ENCODE results near the gene GPBP1. TPM values are rescaled to one million over a fixed set of nuclear protein-coding genes. Genes with fewer than 3 reads are reported as not detected.

GPBP1 gene
- polyA plus RNA-seq, 1 donor from 2014 or later = 149 TPM

GRCh38 chr5:57244331-57244730, 70.5 kb downstream of the GPBP1 start:
- Histone ChIP-seq H3K4me3 (ENCODE audit: low read length) (no peak overlapping the region), H3K9me2 (ENCODE audit: insufficient read depth, low read length) (no peaks in the 10 kb centered on the region), H3K36me3 (ENCODE audit: insufficient read depth, low read length) (peaks cover 10% of the 10 kb centered on the region), H3K27ac (ENCODE audit: low read length) (no peak overlapping the region), H3K4me2 (ENCODE audit: low read length) (no peak overlapping the region), H3F3A (ENCODE audit: insufficient read depth, low read length, poor library complexity, severe bottlenecking) (no peaks in the 10 kb centered on the region), H3K9ac (ENCODE audit: low read length) (no peak overlapping the region), H3K79me2 (replicated peaks; ENCODE audit: insufficient read depth, low read length) (no peaks in the 10 kb centered on the region), H3K27me3 (ENCODE audit: insufficient read depth, low read depth, low read length) (no peaks in the 10 kb centered on the region), H3K9me3 (ENCODE audit: low read length) (no peaks in the 10 kb centered on the region), H4K20me1 (ENCODE audit: insufficient read depth) (no peaks in the 10 kb centered on the region), H2AFZ (ENCODE audit: low read depth, low read length) (no peak overlapping the region)
- no peak for TF ChIP-seq SMC3 (conservative IDR thresholded peaks at IDR 0.05; ENCODE audit: poor library complexity)
- TF ChIP-seq REST (IDR thresholded peaks at IDR 0.05; ENCODE audit: borderline replicate concordance) = no peak
- TF ChIP-seq POLR2AphosphoS5 (IDR thresholded peaks at IDR 0.05) = no peak
- no peak for TF ChIP-seq CTCF (IDR thresholded peaks at IDR 0.05; ENCODE audit: poor library complexity, severe bottlenecking)
- no peak for TF ChIP-seq MXI1 (conservative IDR thresholded peaks at IDR 0.05; ENCODE audit: poor library complexity, severe bottlenecking)
- no peak for TF ChIP-seq RAD21 (conservative IDR thresholded peaks at IDR 0.05)
- TF ChIP-seq EP300 (conservative IDR thresholded peaks at IDR 0.05; ENCODE audit: poor library complexity, severe bottlenecking) = no peak
- no peak for TF ChIP-seq EZH2 (IDR thresholded peaks at IDR 0.05; ENCODE audit: borderline replicate concordance, insufficient read depth, low read length, poor library complexity, severe bottlenecking)
- no peak for TF ChIP-seq TAF1 (IDR thresholded peaks at IDR 0.05; ENCODE audit: low read depth)

GRCh38 chr5:57246426-57246825, 72.6 kb downstream of the GPBP1 start:
- Histone ChIP-seq H3F3A (ENCODE audit: insufficient read depth, low read length, poor library complexity, severe bottlenecking) (no peaks in the 10 kb centered on the region), H3K9ac (ENCODE audit: low read length) (no peak overlapping the region), H3K4me3 (ENCODE audit: low read length) (no peak overlapping the region), H3K79me2 (replicated peaks; ENCODE audit: insufficient read depth, low read length) (no peaks in the 10 kb centered on the region), H3K27ac (ENCODE audit: low read length) (no peak overlapping the region), H3K9me2 (ENCODE audit: insufficient read depth, low read length) (no peaks in the 10 kb centered on the region), H3K36me3 (ENCODE audit: insufficient read depth, low read length) (peaks cover 10% of the 10 kb centered on the region), H4K20me1 (ENCODE audit: insufficient read depth) (no peaks in the 10 kb centered on the region), H2AFZ (ENCODE audit: low read depth, low read length) (no peak overlapping the region), H3K9me3 (ENCODE audit: low read length) (no peaks in the 10 kb centered on the region), H3K4me2 (ENCODE audit: low read length) (no peak overlapping the region), H3K27me3 (ENCODE audit: insufficient read depth, low read depth, low read length) (no peaks in the 10 kb centered on the region)
- TF ChIP-seq TAF1 (IDR thresholded peaks at IDR 0.05; ENCODE audit: low read depth) (no peak), SMC3 (conservative IDR thresholded peaks at IDR 0.05; ENCODE audit: poor library complexity) (no peak), RAD21 (conservative IDR thresholded peaks at IDR 0.05) (no peak), EZH2 (IDR thresholded peaks at IDR 0.05; ENCODE audit: borderline replicate concordance, insufficient read depth, low read length, poor library complexity, severe bottlenecking) (no peak), EP300 (conservative IDR thresholded peaks at IDR 0.05; ENCODE audit: poor library complexity, severe bottlenecking) (no peak), REST (IDR thresholded peaks at IDR 0.05; ENCODE audit: borderline replicate concordance) (no peak), CTCF (IDR thresholded peaks at IDR 0.05; ENCODE audit: poor library complexity, severe bottlenecking) (no peak), POLR2AphosphoS5 (IDR thresholded peaks at IDR 0.05) (no peak), MXI1 (conservative IDR thresholded peaks at IDR 0.05; ENCODE audit: poor library complexity, severe bottlenecking) (no peak)

All from neural cell (in vitro differentiated cells).